Stimulated activated CD4-positive, alpha-beta T cell treated with anti-CD3 and anti-CD28 coated beads, Interleukin-15, amount 100 ng/mL, for 48 hours (primary cell): ENCODE results near the gene TGFB1.

Source experiments
- DNase-seq, 2 donors: peaks; one replicate each; pipeline ENCODE4 v3.0.0-alpha.2; 2020; ENCODE audit warnings: low read depth in 2 of 2

Gene TGFB1

DNA sequence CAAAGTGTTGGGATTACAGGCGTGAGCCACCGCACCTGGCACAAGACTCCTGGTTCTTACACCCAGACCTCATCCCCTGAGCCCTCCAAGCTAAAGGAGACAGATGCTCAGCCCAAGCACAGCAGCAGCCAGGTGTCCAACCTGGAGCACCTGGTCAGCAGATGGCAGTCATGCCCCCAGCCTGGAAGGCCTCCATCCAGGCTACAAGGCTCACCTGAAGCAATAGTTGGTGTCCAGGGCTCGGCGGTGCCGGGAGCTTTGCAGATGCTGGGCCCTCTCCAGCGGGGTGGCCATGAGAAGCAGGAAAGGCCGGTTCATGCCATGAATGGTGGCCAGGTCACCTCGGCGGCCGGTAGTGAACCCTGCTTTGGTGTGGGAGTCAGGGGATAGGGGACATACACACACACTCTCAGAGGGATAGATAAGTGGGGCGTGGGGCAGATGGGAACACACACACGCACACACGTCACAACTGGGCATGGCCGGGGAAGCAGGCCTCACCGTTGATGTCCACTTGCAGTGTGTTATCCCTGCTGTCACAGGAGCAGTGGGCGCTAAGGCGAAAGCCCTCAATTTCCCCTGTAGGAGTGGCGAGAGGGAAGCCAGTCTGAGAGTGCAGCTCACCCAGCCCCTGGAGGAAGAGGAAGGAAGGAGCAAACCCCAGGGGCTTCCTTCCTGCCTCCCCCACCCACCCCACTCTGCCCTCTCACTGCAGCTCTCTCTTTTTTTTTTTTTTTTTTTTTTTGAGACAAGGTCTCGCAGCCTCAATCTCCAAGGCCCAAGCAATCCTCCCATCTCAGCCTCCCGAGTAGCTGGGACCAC is 11.8 kb downstream of the TGFB1 start:
- DNase-seq = no peak

DNA sequence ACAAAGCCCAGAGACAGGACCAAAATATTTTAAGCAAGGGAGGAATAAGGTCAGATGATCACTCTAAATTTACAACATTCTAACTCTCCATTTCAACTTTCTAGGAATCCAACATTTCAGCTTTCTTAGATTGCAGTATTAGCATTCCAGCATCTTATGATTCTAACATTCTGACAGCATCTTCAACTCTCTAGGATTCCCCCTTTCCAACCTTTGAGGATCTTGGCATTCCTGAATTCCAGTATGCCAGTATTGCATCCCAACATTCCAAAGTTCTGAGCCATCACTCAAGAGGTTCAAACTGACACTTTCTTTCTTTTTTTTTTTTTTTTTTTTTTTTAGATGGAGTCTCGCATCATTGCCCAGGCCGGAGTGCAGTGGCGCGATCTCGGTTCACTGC is 13.8 kb downstream of the TGFB1 start:
- no peak for DNase-seq

- no peak for DNase-seq
Measured at GRCh38 chr19:41335467-41335866, 18.3 kb downstream of the TGFB1 start.

- DNase-seq = no peak
Measured at GRCh38 chr19:41334793-41335192, 18.9 kb downstream of the TGFB1 start.

- no peak for DNase-seq
Measured at GRCh38 chr19:41332468-41332867, 21.3 kb downstream of the TGFB1 start.

GRCh38 chr19:41332000-41332399 is 21.7 kb downstream of the TGFB1 start:
- no peak for DNase-seq

GRCh38 chr19:41330946-41331678 is 22.6 kb downstream of the TGFB1 start:
- DNase-seq = no peak

DNA sequence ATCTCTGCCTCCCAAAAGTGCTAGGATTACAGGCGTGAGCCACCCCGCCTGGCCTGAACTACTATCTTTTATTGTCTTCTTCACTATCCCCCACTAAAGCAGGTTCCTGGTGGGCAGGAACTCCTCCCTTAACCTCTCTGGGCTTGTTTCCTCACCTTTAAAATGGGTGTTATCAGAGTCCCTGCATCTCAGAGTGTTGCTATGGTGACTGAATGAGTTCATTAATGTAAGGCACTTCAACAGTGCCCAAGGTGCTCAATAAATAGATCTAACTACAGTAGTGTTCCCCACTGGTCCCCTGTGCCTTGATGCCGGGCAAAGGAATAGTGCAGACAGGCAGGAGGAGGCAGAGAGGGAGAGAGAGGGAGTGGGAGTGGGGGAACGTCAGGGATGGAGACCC is 23.2 kb downstream of the TGFB1 start:
- no peak for DNase-seq

DNA sequence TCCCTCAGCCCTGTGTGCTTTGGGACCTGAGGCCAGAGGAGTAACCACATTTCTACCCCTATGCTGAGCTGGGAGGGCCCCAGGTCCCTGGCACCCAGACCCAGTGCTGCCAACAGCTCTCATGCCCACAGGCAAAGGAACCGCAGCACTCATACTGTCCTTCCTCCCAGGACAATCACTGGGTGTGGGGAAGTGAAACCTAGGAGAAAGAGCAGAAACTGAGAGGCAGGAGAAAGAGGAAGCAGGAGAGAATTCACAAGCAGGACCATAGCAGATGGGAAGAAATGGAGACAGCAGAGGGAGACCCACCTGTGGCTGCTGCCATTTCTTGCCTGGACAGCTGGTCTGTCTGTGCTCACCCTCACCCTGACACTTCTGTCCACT is 24.9 kb downstream of the TGFB1 start:
- no peak for DNase-seq

DNA sequence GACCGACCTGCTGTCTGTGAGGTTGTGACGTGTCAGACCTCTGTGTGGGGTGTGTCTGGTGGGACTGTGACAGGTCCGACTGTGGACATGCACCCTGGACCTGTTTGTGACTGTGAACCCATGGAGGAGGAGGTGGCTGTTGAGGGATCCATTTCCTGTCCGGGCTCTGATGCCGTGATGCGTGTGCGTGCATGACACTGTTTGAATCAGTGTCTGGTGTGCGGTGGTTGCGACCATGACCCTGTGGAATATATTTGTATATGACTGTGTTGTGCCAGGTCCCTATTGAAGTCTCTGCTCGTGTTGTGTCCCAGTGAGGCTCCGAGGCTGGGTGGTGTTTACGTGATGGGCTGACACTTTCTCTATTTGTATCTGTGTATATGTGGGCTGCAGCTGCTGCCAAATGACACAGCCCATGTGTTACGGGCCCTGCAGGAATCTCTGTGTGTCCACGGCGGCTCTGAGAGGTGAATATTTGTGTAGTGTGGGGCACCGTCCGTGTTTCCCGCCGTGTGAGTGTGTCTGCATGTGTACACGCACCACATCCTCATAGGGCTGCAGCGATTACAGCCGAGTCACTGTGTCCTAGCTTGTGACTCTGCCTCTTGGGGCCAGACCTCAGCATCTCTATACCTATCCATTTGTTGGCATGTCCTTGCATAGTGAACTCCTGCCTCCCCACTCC is 25.4 kb downstream of the TGFB1 start:
- DNase-seq = peak in 1 of 2 donors; percentile 56

- peak; percentile 79 to 86 for DNase-seq
Measured at GRCh38 chr19:41327576-41328156, 26.1 kb downstream of the TGFB1 start.

GRCh38 chr19:41327076-41327575 is 26.6 kb downstream of the TGFB1 start:
- DNase-seq = no peak

- no peak for DNase-seq
Measured at GRCh38 chr19:41325947-41326706, 27.6 kb downstream of the TGFB1 start.

GRCh38 chr19:41325640-41325946 is 28.1 kb downstream of the TGFB1 start:
- no peak for DNase-seq

- DNase-seq = no peak
Measured at GRCh38 chr19:41324921-41325639, 28.6 kb downstream of the TGFB1 start.

- no peak for DNase-seq
Measured at GRCh38 chr19:41324231-41324702, 29.5 kb downstream of the TGFB1 start.

DNA sequence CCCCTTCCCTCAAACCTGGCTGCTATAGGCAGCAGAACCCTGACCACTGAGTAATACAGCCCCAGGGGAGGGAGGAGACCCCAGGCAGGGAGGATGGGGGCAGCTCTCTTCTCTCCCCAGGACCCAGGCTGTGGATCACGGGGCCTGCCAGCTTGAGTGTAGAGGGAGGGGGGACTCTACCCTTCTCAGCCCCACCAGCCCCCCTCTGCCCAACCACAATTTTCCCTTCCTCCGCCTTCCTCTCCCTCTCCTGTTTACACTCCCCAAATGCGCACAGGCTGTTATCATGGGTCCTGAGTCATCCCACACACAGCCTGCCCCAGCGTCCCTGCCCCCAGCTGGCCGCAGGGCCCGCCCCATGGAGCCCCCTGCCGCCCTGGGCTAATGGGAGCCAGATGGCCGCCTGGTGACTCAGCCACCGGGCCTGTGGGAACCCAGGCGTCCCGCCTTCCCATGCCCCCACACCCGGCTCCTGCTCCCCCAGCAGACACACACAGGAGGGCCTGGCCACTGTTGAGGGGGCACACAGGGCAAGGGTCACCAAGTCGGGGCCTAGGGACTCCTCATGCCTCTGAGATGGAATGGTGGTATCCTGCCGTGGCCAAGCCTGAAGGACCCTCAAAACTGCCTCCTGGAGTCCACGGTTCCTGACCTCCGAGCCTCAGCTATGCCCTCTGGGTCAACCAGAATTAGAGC is 30.1 kb downstream of the TGFB1 start:
- DNase-seq = no peak

GRCh38 chr19:41323023-41323422 is 30.7 kb downstream of the TGFB1 start:
- no peak for DNase-seq

DNA sequence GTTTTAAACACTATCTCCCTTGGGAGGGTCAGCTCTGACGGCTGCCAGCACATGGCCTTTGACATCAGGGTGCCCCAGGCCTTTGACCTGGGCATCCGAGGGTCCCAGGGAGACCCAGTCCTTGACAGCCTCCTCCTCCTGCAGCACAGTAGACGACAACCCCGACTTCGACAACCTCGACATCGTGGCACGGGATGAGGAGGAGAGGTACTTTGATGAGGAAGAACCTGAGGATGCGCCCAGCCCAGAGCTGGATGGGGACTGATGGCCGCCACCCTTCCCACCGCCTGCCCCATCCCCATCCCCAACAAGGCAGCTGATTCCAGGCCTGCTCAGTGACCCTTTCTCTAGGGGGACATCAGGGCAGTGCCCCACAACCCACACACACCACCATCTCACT is 31.3 kb downstream of the TGFB1 start:
- no peak for DNase-seq
